ENCODE measurements around the gene NDUFS8. TPM values are rescaled to one million over a fixed set of nuclear protein-coding genes. Genes with fewer than 3 reads are reported as not detected.
A peak's percentile ranks its signal among the peaks of the same experiment; 100 is the strongest.

NDUFS8 gene
- total and polyA plus RNA-seq, 2 experiments from 2014 or later: 111 to 286 TPM

DNA sequence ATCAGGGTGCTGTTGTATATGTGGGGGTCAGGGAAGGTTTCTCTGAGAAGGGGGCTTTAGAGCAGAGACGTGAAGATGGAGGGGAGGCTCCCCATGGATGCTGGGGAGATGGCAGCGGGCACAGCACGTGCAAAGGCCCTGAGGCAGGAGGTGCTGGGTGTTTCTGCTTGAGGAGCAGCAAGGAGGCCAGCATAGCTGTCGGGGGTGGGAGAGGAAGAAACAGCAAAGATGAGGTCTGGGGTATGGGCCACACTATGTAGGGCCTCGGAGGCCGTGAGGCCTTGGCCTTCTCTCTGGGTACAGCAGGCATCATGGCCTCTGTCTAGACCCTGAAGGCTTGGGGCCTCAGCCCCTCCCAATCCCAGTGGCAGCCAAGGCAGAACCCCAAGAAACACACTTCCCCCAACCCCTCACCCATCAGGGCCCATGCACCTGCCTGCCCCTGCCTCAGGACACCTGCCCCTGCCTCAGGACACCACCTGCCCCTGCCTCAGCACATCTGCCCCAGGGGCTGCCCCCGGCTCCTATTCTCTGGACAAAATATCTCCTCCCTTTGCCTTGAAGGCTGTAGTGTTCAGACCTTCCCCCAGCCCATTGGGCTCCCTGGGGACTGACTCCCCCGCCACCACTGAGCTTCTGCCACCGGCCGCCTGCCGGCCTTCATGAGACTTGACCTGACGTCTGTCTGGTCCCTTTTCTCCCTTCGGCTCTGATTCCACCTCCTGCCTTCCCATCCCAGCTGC is 14.1 kb upstream of the NDUFS8 start:
- no peaks in the 10 kb centered on the region for H4K20me1 ChIP-seq (ENCODE audit: insufficient read depth, poor library complexity, severe bottlenecking)
- H3K27me3 ChIP-seq: no peaks in the 10 kb centered on the region
- TF ChIP-seq, protein P1, sequence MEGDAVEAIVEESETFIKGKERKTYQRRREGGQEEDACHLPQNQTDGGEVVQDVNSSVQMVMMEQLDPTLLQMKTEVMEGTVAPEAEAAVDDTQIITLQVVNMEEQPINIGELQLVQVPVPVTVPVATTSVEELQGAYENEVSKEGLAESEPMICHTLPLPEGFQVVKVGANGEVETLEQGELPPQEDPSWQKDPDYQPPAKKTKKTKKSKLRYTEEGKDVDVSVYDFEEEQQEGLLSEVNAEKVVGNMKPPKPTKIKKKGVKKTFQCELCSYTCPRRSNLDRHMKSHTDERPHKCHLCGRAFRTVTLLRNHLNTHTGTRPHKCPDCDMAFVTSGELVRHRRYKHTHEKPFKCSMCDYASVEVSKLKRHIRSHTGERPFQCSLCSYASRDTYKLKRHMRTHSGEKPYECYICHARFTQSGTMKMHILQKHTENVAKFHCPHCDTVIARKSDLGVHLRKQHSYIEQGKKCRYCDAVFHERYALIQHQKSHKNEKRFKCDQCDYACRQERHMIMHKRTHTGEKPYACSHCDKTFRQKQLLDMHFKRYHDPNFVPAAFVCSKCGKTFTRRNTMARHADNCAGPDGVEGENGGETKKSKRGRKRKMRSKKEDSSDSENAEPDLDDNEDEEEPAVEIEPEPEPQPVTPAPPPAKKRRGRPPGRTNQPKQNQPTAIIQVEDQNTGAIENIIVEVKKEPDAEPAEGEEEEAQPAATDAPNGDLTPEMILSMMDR (IDR thresholded peaks at IDR 0.05; ENCODE audit: poor library complexity): no peak
- TF ChIP-seq EZH2 (IDR thresholded peaks at IDR 0.05; ENCODE audit: borderline replicate concordance) (no peak), EZH2phosphoT487 (IDR thresholded peaks at IDR 0.05; ENCODE audit: low read depth, severe bottlenecking, unreplicated experiment) (no peak)
- no peak overlapping the region for H3K4me3 ChIP-seq
- WGBS (ENCODE audit: low lambda C conversion rate, missing lambda C conversion rate): 76% methylated on average over 11 of the region's 13 CpGs
- no peak overlapping the region for H3K4me2 ChIP-seq
- H3K27ac ChIP-seq: no peak overlapping the region
- no peak for DNase-seq (ENCODE audit: low spot score)
- no peaks in the 10 kb centered on the region for H3K79me2 ChIP-seq
- no peak overlapping the region for H2AFZ ChIP-seq
- H3K4me1 ChIP-seq (ENCODE audit: insufficient read depth): peaks cover 32% of the 10 kb centered on the region
- no peaks in the 10 kb centered on the region for H3K9me2 ChIP-seq (replicated peaks; ENCODE audit: insufficient read depth)
- no peaks in the 10 kb centered on the region for H3K9me3 ChIP-seq (ENCODE audit: low read depth)
- no peaks in the 10 kb centered on the region for H3K36me3 ChIP-seq (replicated peaks; ENCODE audit: insufficient read depth, low read depth)

GRCh38 chr11:68016904-68017817 is 13.3 kb upstream of the NDUFS8 start:
- no peaks in the 10 kb centered on the region for H3K9me2 ChIP-seq (replicated peaks; ENCODE audit: insufficient read depth)
- H3K27me3 ChIP-seq: no peaks in the 10 kb centered on the region
- no peaks in the 10 kb centered on the region for H3K79me2 ChIP-seq
- no peak overlapping the region for H3K4me3 ChIP-seq
- no peak for TF ChIP-seq EZH2 (IDR thresholded peaks at IDR 0.05; ENCODE audit: borderline replicate concordance)
- TF ChIP-seq EZH2phosphoT487 (IDR thresholded peaks at IDR 0.05; ENCODE audit: low read depth, severe bottlenecking, unreplicated experiment): no peak
- TF ChIP-seq, protein P1 (IDR thresholded peaks at IDR 0.05; ENCODE audit: poor library complexity): no peak
- H3K4me1 ChIP-seq (ENCODE audit: insufficient read depth): peaks cover 32% of the 10 kb centered on the region
- peak; percentile 44 for DNase-seq (ENCODE audit: low spot score)
- no peaks in the 10 kb centered on the region for H4K20me1 ChIP-seq (ENCODE audit: insufficient read depth, poor library complexity, severe bottlenecking)
- H3K4me2 ChIP-seq: no peak overlapping the region
- no peak overlapping the region for H2AFZ ChIP-seq
- 74% methylated on average over 16 of the region's 16 CpGs for WGBS (ENCODE audit: low lambda C conversion rate, missing lambda C conversion rate)
- H3K27ac ChIP-seq: no peak overlapping the region
- no peaks in the 10 kb centered on the region for H3K9me3 ChIP-seq (ENCODE audit: low read depth)
- H3K36me3 ChIP-seq (replicated peaks; ENCODE audit: insufficient read depth, low read depth): no peaks in the 10 kb centered on the region

- TF ChIP-seq EZH2phosphoT487 (IDR thresholded peaks at IDR 0.05; ENCODE audit: low read depth, severe bottlenecking, unreplicated experiment): no peak
- Histone ChIP-seq H3K27me3 (no peaks in the 10 kb centered on the region), H4K20me1 (ENCODE audit: insufficient read depth, poor library complexity, severe bottlenecking) (no peaks in the 10 kb centered on the region), H3K27ac (no peak overlapping the region), H3K4me2 (no peak overlapping the region), H3K4me3 (no peak overlapping the region), H3K9me3 (ENCODE audit: low read depth) (no peaks in the 10 kb centered on the region), H3K4me1 (ENCODE audit: insufficient read depth) (peaks cover 25% of the 10 kb centered on the region), H2AFZ (no peak overlapping the region), H3K79me2 (no peaks in the 10 kb centered on the region), H3K9me2 (replicated peaks; ENCODE audit: insufficient read depth) (no peaks in the 10 kb centered on the region), H3K36me3 (replicated peaks; ENCODE audit: insufficient read depth, low read depth) (no peaks in the 10 kb centered on the region)
- DNase-seq (ENCODE audit: low spot score): no peak
- WGBS (ENCODE audit: low lambda C conversion rate, missing lambda C conversion rate): 87% methylated on average over 27 of the region's 27 CpGs
Observed at GRCh38 chr11:68017980-68018729, 12.3 kb upstream of the NDUFS8 start.
